GM21723 (cell line): ENCODE measurements around the gene CTDSP2.
"Not testable (repeated sequence)": the region's sequence is repeated elsewhere in the genome, so short reads cannot be mapped to it uniquely, and the experiment has no call there.

ENCODE experiments used
- ATAC-seq: cut with Tn5 transposase; IDR thresholded peaks from one replicate; pipeline ENCODE4 v1.9.1; 2021; ENCODE audit warnings: mild to moderate bottlenecking, moderate library complexity; ENCODE audit not compliant: unreplicated experiment

Gene CTDSP2

DNA sequence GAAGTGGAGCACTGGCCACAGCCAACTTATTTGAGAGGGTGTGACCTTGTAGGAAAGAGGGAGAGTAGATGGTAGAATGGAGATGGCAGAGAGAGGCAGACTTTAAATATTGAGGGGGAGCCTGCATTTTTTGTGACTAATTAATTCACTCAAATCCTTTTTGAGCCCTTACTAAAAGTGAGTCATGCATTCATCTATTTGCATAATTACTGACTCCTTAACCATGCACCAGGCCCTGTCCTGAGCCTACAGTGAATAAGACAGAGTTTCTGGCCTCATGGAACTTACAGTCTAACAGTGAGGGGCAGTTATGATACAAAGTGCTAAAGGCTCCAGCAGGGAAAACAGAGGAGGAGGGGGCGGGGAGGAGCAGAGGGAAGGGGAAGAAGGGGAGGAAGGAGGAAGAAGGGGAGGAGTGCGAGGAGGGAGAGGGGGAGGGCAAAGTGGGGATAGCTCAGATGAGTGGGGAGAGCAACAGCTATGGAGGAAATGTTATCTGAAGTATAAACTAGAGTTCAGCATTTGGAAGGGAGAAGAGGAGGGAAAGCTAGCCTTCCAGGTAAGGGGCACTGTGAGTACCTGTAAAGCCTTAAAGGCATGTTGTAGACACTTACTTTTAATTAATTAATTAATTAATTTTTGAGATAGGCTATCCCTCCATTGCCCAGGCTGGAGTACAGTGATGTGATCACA is 7.5 kb upstream of the CTDSP2 start:
- no peak for ATAC-seq

DNA sequence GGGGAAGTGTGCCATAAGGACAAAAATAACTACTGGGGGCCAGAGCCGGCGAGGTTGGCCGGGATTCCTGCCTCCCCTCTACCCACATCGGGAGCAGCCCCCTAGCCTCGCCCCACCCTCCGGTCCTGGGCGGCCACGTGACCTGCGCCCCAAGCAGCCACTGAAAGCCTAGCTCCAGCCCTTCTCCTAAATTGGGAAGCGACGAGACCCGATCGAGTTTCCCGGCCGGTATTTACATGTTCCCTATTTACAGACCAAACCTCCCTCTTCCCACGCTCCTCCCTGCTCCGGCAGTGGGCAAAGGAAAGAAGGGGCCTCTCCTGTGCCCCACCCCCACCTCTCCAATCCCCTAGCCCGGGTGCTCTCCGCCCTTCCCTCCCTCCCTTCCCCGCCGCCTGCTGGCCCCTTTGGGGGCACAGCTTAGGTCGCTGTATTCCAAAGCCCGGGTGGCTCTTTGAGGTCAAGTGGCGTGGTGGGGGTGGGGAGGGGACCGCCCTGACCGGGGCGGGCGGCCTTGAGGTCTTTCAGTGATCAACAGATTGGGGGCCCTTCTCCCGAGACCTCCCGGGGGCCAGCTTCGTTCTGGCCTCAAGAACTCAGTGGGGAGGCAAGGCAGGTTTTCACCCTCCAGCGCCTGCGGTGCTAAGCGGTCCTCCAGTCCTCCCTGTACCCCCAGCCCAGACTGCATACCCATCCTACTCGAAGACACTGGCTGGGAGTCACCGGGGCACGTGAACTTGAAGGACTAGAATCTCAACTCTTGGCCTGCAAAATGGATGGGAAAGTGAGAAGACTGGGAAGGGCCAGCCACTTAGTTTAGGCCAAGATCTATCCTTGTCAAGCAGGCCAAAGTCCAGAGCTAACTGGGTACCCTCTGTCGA is 6.3 kb upstream of the CTDSP2 start:
- ATAC-seq = no peak

DNA sequence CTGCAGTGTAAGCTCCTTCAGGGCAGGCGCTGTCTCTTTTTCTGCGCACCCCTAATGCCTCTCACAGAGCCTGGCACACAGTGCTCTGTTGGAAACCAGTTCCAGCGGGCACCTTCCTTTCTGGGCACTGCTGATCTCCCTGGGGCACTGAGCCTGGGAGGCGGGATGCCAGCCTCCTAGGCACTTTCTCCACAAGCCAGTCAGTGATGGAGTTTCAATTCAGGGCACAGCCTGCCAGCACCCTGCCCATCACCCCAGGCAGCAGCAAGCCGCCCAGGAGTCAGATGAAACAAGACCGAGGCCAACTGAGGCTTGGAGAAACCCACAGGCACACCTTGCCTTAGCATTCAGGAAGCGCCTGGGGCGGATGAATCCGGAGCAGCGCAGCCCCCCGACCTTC is 5.7 kb upstream of the CTDSP2 start:
- ATAC-seq = no peak

DNA sequence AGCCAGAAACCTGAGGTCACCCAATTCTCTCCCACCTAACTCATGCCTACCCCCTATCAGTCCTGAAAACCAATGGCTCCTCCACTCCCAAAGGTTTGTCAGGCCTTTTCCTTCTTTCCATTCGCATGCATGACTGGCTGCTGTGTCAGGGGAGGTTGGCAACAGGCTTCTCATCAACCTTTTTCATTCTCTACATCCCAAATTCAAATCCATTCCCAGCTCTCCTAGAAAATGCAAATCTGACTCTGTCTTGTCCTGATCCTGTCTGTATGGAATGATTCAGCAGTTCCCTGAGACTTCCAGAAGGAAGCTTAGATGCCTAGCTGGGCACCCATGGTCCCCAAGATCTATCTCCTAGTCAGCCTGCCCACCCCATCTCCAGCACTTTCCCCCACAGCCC is 5.0 kb upstream of the CTDSP2 start:
- no peak for ATAC-seq

DNA sequence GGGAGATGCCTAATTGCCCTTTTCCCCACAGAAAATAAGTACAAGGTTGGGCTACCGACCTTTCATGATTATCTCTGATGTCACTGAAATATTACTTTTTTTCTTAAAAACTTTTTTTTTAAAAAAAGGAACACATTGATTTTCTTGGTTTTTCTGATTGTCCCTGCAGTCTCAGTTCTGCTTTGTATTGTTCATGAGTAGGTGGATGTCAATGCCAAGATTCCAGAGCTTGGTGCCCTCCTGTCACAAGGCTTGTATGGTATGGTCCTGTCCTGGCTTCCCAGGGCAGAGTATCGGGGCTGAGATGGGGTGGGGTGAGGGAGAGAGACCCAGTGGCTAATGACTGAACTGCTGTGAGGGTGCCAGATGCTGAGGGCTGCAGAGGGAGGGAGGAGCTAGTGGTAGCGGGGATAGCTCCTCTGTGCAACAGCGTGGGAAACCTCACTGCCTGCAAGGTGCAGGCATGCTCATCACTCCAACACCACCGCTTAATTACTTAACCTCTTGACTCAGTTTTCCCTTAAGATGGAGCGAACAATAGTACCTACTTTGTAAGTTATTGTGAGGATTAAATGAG is 4.4 kb upstream of the CTDSP2 start:
- ATAC-seq = no peak

DNA sequence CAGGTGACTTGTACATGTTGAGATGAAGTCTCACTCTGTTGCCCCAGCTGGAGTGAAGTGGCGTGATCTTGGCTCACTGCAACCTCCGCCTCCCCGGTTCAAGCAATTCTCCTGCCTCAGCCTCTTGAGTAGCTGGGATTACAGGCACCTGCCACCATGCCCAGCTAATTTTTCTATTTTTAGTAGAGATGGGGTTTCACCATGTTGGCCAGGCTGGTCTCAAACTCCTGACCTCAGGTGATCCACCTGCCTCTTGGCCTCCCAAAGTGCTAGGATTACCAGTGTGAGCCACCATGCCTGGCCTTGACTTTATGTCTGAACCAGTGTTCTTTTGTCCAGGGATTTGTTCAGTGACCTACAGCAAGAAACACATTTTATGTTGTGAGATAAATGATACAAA is 2.9 kb upstream of the CTDSP2 start:
- not testable (repeated sequence) for ATAC-seq

DNA sequence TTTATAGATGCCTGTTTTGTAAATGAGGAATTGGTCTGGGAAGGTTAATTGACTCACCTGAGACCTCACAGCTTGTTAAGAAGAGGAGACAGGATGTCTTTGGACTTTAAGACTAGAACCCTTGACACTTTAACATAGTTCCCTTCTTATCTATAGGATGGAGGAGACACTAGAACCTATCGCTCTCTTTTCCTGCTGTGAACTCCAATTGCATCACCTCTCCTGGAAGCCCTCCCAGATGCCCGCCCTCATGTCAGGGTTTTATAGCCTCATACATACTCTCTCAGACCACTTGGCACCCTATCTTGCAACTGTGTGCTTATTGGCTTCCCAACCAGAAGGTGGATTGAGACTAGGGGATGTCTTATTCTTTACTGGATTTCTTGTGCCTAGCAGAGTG is 2.5 kb upstream of the CTDSP2 start:
- no peak for ATAC-seq

DNA sequence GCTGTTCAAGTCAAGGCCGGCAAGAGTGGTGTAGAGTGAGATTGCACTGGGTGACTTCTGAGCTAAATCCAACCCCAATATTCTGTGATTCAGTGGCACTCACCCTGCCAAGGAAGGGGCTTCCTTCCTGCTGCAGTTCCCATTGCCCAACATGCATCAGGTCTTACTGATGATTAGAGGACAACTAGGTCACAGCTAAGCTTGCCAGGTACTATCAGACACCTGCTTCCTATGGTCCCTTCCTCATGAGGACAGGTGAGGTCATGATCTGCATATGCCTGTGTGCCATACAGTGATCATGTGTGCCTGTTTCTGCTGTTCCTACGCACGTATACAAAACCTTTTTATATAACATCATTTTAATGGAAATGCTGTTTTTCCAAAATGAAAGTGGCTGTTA is 1.7 kb upstream of the CTDSP2 start:
- no peak for ATAC-seq

DNA sequence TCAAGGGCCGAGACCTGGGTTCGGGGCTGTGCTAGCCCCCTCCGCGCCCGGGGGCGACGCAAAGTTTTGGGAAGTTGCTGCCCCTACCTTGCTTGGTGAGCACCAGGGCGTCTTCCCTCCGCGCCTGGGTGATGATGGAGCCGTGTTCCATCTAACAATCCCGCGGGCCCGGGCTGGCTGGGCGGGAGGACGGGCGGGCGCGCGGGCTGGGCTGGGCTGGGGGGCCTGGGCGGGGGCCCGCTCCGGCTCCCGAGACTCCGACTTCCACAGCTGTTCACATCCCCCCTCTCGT is 298 bp downstream of the CTDSP2 start:
- ATAC-seq = peak; percentile 6

DNA sequence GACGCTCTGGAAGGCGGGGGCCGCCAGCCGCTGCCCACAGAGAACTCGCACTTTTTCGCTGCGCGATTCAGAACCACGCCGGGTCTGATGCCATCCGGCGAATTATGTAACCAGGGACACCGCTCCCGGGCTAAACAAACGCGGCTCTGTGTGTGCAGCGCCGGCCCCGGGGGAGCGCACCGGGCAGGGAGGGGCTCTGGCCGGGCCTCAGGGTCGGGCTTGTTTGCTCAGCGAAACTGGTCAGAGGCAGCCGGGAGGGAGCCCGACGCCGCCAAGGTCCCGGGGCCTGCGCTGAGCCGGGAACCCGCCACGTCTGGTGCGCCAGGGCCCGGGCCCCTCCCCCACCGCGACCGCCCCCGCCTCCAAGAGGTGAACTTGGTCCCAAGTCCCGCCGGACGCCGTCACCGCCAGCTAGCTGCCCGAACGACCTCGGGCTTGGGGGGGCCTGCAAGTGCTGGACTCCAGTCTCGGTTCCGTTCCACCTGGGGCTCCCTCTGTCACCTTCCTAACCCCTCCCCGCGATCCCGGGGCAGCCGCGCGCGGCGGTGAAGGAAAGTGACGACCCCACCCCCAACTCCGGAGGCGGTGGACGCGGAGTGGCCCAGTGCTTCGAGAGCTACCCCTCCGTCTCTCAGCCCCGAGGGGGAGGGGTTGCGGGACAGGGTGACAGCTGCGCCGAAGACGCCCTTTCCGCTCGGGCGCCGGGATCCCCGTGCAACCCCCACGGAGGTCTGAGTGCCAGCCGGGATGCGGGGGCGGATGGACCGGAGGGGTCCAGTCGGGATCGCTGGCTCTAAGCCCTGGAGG is 848 bp downstream of the CTDSP2 start:
- peak; percentile 32 for ATAC-seq

DNA sequence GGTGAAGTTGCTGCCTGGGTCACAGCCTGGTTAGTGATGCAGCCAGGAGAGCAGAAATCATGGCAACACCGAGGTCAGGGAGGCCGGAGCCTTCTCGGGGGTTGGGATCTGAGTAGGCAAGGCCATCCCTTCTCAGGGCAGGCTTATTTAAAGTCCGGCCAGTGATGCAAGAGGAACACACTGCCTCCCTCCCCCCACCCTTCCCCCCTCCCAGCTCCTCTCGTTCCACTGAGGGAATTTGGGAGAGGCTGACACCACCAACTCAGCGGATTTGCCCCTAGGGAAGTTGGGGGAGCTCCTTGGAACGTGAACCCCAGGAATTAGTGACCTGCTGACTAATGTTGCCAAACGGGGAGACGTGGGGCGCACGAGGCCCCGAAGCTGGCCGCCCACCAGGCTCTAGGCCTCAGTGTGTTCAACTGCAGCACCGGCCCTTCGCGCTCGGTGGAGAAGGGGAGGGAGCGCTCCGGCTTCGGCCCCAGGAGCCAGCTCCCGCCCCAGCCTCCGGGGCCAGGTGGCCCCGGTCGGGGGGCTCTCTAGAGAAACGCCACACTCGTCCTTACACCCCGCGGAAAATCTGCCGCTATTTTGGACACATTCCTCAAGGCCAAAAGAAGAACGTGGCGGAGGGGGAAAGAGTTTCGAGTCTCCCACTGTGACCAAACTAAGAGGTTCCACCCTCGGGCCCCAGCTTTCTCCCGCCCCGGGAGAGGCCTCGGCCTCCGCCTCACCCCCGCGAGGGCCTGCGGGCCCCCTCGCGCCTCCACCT is 1.6 kb downstream of the CTDSP2 start:
- peak; percentile 18 for ATAC-seq

DNA sequence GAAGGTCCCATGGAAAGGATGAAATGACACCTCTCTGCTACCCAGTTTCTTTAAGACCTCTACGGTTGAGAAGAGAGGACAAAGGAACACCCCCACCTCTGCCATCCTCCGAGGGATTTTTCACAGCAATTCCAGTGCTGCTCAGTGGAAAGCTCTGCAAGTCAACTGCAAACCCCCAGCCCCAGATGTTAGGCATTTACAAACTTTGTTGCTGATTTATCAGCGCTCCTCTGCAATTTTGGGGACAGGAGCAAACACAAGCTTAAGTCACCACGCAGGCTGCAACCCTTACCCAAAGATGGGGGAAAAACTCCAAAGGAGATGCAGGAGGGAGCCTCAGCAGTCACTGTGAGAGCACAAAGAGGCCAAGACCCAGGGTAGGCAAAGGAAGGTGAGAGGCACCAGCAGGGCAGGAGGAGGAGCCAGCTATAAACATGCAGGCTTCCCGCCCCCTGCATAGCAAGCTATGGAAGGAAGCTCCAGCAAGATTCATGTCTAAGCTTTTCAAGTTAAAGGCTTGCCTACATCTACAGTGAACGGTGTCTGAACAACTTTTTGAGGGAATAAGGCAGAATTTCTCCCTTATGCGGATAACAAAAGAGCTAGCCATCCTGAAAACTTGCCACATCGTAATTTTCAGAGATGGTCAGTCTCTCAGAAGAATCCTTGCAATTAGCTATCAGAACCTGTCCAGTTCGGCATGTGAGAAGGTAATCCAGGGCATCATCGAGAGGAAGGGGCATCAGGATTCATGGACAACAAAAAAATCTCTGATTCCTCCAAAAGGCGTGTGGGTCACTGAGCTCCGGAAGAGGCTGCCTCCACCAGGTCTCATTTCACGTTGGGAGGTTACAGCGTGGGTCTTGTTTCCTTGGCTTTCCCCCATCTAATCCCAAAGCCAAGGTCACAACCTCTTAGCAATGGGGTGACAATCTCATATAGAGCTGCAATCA is 3.9 kb downstream of the CTDSP2 start:
- no peak for ATAC-seq

DNA sequence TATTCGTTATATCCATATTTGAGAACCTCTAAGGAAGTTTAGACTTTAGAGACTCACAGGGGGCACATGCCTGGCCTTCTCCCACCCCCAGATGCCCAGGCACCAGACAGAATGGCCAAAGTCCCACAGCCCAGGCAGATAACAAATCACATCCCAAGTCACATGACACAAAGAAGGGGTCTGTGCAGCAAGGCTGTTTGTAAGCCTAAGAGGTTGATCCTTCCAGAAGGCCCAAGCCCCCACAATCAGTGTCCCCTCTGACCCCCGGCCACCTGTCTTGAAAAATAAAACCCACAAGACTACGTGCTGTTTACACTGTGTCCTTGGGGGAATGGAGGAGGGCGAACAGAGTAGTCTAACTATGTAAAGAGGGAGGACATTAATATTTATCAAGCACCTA is 5.1 kb downstream of the CTDSP2 start:
- no peak for ATAC-seq

DNA sequence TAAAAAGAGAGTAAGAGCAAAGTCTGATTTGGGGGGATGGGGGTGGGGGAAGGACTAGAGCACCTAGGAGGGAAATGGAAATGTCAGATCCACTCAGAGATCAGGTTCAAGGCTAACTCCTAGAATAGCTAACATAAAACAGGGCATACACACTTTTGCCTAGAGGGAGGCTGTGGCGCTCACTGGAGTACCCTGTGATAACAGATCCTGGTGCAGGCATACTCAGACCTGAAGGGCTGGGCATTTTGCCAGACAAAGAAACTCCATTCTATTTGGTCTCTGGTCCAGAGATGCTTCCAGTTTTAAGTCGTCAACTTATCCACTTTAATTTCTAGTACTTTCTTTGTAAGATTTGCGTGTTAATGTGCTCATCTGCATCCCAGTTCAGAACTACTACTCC is 5.8 kb downstream of the CTDSP2 start:
- no peak for ATAC-seq

DNA sequence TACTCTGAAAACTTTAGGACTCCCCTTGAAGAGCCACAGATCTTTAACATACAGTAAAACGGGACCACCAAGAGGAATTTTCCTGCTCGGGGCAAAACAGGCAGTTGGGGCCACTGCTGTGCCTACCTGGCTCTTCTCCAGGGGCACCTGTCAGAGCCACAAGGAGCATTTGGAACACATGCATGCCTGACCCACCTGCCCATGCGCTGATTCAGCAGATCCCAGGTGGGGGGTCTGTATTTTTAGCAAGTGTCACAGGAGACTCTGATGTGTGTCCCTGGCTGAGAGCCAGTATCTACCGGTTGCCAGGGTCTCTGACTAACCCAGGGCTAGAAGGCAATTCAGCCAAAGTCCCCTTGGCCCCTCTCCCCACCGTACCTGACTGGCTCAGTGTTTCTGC is 6.5 kb downstream of the CTDSP2 start:
- ATAC-seq = no peak

DNA sequence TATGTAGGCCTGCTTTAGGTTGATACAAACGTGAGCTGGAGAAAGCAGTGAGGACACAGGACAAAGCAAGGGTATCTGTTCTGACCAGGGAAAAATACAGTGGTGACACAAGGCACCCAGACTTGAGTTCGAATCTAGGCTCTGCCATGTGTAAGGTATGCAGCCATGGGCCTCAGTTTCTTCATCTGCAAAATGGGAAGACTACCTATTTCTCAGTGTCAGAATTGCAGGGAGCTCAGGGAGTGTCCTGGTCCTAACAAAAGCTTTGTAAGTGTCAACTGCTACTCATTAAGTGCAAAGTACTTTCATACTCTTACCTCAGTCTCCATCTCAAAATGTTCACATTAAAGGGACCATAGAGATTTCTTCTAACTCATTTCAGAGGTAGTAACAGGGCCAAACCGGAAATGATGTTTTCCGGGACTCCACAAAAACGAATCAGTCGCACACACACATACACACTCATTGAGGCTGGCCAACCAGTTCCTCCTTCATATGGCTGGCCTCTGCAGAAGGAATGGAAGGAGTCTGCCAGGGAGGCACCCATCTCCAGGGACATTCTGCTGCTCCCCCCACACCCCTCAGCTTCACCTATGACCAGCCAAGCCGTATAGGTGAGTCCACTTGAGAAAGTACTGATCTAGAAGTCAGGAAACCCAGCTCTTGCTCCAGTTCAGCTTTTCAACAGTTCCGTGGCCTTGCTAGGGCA is 7.8 kb downstream of the CTDSP2 start:
- peak; percentile 19 for ATAC-seq

DNA sequence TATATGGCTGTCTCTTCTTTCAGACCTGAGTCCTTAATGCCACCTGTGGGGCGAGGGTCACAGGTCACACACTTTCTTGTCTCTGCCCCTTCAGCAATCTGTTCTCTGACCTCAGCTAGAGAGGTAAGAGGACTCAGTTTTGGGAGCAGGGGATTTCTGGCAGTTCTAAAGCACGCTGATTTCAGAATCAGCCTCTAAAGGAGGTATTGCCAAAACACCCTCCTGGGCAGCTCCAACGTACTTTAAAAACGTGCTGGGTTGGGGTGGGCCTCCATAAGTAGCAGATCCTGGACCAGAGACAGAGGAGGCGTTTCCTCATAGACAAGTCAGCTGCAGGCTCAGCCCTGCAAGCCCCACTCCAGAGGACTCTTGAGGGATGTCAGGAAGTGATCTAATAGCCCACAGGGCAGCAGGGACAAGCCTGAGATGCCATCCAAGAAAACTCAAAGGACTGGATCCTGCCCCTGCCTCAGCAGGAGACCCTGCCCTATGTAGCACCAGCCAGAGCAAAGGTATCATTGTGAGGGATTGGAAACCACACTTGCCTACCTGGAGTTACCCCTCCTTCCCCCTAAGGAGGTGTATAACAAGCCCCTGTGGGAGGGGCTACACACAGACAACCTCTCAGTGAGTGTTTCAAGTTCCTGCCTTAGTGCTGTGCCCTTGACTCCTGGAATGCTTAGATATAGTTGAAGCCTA is 8.5 kb downstream of the CTDSP2 start:
- ATAC-seq = peak; percentile 27
